Epidermal melanocyte (primary cell): ENCODE results near the gene STIP1.

Source experiments
- DNase-seq: peaks from one replicate; pipeline ENCODE4 v3.0.0; 2011; ENCODE audit warnings: low spot score; ENCODE audit not compliant: insufficient read length

Gene STIP1

GRCh38 chr11:64185693-64186491 lies at the start of gene STIP1:
TSS of gene STIP1 (plus strand) at chr11:64186171. CDS start at chr11:64186262, 91 bp downstream.
- peak; percentile 98 for DNase-seq

- DNase-seq, result no peak
These were observed 49.1 kb upstream of the STIP1 start for GRCh38 chr11:64136765-64137441.

GRCh38 chr11:64138398-64138797 lies 47.6 kb upstream of the STIP1 start:
- no peak for DNase-seq

- no peak for DNase-seq
These were observed 46.9 kb upstream of the STIP1 start for GRCh38 chr11:64139049-64139448.

- no peak for DNase-seq
These were observed 45.9 kb upstream of the STIP1 start for GRCh38 chr11:64140082-64140481.

- DNase-seq, result no peak
These were observed 44.7 kb upstream of the STIP1 start for GRCh38 chr11:64141081-64141783.

- DNase-seq, result no peak
These were observed 41.1 kb upstream of the STIP1 start for GRCh38 chr11:64144587-64145472.

- DNase-seq, result peak; percentile 50
These were observed 39.7 kb upstream of the STIP1 start for GRCh38 chr11:64146036-64146955.

GRCh38 chr11:64148226-64148916 lies 37.6 kb upstream of the STIP1 start:
- DNase-seq, result peak; percentile 81

- no peak for DNase-seq
These were observed 36.9 kb upstream of the STIP1 start for GRCh38 chr11:64148917-64149617.

GRCh38 chr11:64150051-64150450 lies 35.9 kb upstream of the STIP1 start:
- no peak for DNase-seq

- no peak for DNase-seq
These were observed 35.3 kb upstream of the STIP1 start for GRCh38 chr11:64150481-64151239.

- no peak for DNase-seq
These were observed 34.6 kb upstream of the STIP1 start for GRCh38 chr11:64151337-64151736.

GRCh38 chr11:64152841-64153691 lies 32.9 kb upstream of the STIP1 start:
- peak; percentile 89 for DNase-seq

- DNase-seq, result no peak
These were observed 32.2 kb upstream of the STIP1 start for GRCh38 chr11:64153812-64154211.

GRCh38 chr11:64156235-64157011 lies 29.5 kb upstream of the STIP1 start:
- no peak for DNase-seq
